Stimulated activated naive B cell treated with anti-CD40 and anti-IgM and Interleukin-4, amounts not matched to agents 10 μg/mL and 1 μg/mL and 100 μg/mL, for 72 hours (primary cell): Measurements from ENCODE around the gene RP2.

Source experiments
- ATAC-seq, 2 donors: fragments of 150-1000 bp; cut with Tn5 transposase; replicated peaks; 2 replicates each; pipeline ENCODE4 v1.10.0; 2021; ENCODE audit warnings: moderate library complexity in 1 of 2
- DNase-seq: peaks from one replicate; pipeline ENCODE4 v3.0.0; 2021
- H3K27ac Mint-ChIP-seq: one replicate; pipeline ENCODE4 v1.8.0; 2022; ENCODE audit warnings: mild to moderate bottlenecking, mixed read lengths
- H3K27me3 Mint-ChIP-seq, 2 donors: one replicate each; pipeline ENCODE4 v1.8.0; 2022; ENCODE audit warnings: mixed read lengths in 2 of 2
- H3K36me3 Mint-ChIP-seq, 2 donors: one replicate each; pipeline ENCODE4 v1.8.0; 2022; ENCODE audit warnings: mixed read lengths in 2 of 2, mild to moderate bottlenecking in 1 of 2
- H3K4me1 Mint-ChIP-seq, 2 donors: one replicate each; pipeline ENCODE4 v1.8.0; 2022; ENCODE audit warnings: mixed read lengths in 2 of 2, mild to moderate bottlenecking in 1 of 2
- H3K4me3 Mint-ChIP-seq, 2 donors: one replicate each; pipeline ENCODE4 v1.8.0; 2022; ENCODE audit warnings: mild to moderate bottlenecking in 2 of 2, mixed read lengths in 2 of 2, moderate library complexity in 1 of 2
- H3K9me3 Mint-ChIP-seq, 2 donors: one replicate each; pipeline ENCODE4 v1.8.0; 2022; ENCODE audit warnings: mixed read lengths in 2 of 2, mild to moderate bottlenecking in 1 of 2

Gene RP2

GRCh38 chrX:46836701-46837557 lies at the start of gene RP2:
TSS of gene RP2 (plus strand) at chrX:46837043. CDS start at chrX:46837101, 58 bp downstream.
- Mint-ChIP-seq H3K4me3 (peak within 1 kb of the TSS; percentile 95 to 98), H3K9me3 (peaks cover 0 to 3% of the 10 kb centered on the region in 2 donors), H3K36me3 (no peaks in the 10 kb centered on the region), H3K27me3 (peaks cover 0 to 4% of the 10 kb centered on the region in 2 donors), H3K4me1 (peaks cover 8 to 25% of the 10 kb centered on the region in 2 donors), H3K27ac (peak within 1 kb of the TSS; percentile 97)
- peak; percentile 95 for ATAC-seq
- peak; percentile 85 for DNase-seq

GRCh38 chrX:46788902-46789301 lies 47.9 kb upstream of the RP2 start:
- H3K9me3 Mint-ChIP-seq, result no peaks in the 10 kb centered on the region
- DNase-seq (no peak), ATAC-seq (no peak)
- H3K4me3 Mint-ChIP-seq, result no peak overlapping the region
- H3K36me3 Mint-ChIP-seq, result no peaks in the 10 kb centered on the region
- H3K27ac Mint-ChIP-seq, result no peak overlapping the region
- H3K27me3 Mint-ChIP-seq, result peaks cover 0 to 4% of the 10 kb centered on the region in 2 donors
- H3K4me1 Mint-ChIP-seq, result peaks cover 11% of the 10 kb centered on the region in 2 donors

- no peaks in the 10 kb centered on the region for H3K27me3 Mint-ChIP-seq
- H3K27ac Mint-ChIP-seq, result peak overlapping the region; percentile 31
- peaks cover 11 to 16% of the 10 kb centered on the region in 2 donors for H3K4me1 Mint-ChIP-seq
- ATAC-seq, result peak; percentile 83 to 85
- H3K4me3 Mint-ChIP-seq, result peak overlapping the region; percentile 10 to 61
- no peaks in the 10 kb centered on the region for H3K9me3 Mint-ChIP-seq
- no peak for DNase-seq
- no peaks in the 10 kb centered on the region for H3K36me3 Mint-ChIP-seq
Measured at GRCh38 chrX:46791927-46792809, 44.7 kb upstream of the RP2 start.

- H3K27me3 Mint-ChIP-seq, result no peaks in the 10 kb centered on the region
Measured at GRCh38 chrX:46792810-46793188, 44.0 kb upstream of the RP2 start.

GRCh38 chrX:46793386-46794143 lies 43.3 kb upstream of the RP2 start:
- Mint-ChIP-seq H3K27ac (no peak overlapping the region), H3K9me3 (no peaks in the 10 kb centered on the region), H3K36me3 (no peaks in the 10 kb centered on the region), H3K27me3 (no peaks in the 10 kb centered on the region), H3K4me3 (no peak overlapping the region), H3K4me1 (peaks cover 11 to 16% of the 10 kb centered on the region in 2 donors)
- DNase-seq (no peak), ATAC-seq (no peak)

More at GRCh38 chrX:46792810-46793188, 44.0 kb upstream of the RP2 start:
- DNase-seq (no peak), ATAC-seq (peak in 1 of 2 donors; percentile 44)
- Mint-ChIP-seq H3K4me1 (peaks cover 11 to 16% of the 10 kb centered on the region in 2 donors), H3K27ac (peak overlapping the region; percentile 14), H3K4me3 (peak overlapping the region; percentile 10 to 61), H3K9me3 (no peaks in the 10 kb centered on the region), H3K36me3 (no peaks in the 10 kb centered on the region)

- H3K27me3 Mint-ChIP-seq, result peaks cover 0 to 4% of the 10 kb centered on the region in 2 donors
- H3K9me3 Mint-ChIP-seq, result no peaks in the 10 kb centered on the region
- no peaks in the 10 kb centered on the region for H3K36me3 Mint-ChIP-seq
- no peak overlapping the region for H3K4me3 Mint-ChIP-seq
- ATAC-seq, result peak; percentile 74 to 80
- peaks cover 11 to 15% of the 10 kb centered on the region in 2 donors for H3K4me1 Mint-ChIP-seq
- H3K27ac Mint-ChIP-seq, result no peak overlapping the region
- DNase-seq, result peak; percentile 57
Measured at GRCh38 chrX:46796574-46797191, 40.2 kb upstream of the RP2 start.

- no peak for DNase-seq
- Mint-ChIP-seq H3K9me3 (no peaks in the 10 kb centered on the region), H3K4me1 (no peaks in the 10 kb centered on the region), H3K27me3 (peaks cover 0 to 4% of the 10 kb centered on the region in 2 donors), H3K4me3 (no peak overlapping the region), H3K36me3 (no peaks in the 10 kb centered on the region), H3K27ac (no peak overlapping the region)
- ATAC-seq, result no peak
Measured at GRCh38 chrX:46803140-46803539, 33.7 kb upstream of the RP2 start.

GRCh38 chrX:46805270-46805669 lies 31.6 kb upstream of the RP2 start:
- ATAC-seq (no peak), DNase-seq (no peak)
- no peaks in the 10 kb centered on the region for H3K36me3 Mint-ChIP-seq
- H3K4me1 Mint-ChIP-seq, result no peaks in the 10 kb centered on the region
- H3K4me3 Mint-ChIP-seq, result no peak overlapping the region
- H3K27ac Mint-ChIP-seq, result no peak overlapping the region
- peaks cover 4 to 5% of the 10 kb centered on the region in 2 donors for H3K27me3 Mint-ChIP-seq
- H3K9me3 Mint-ChIP-seq, result peaks cover 0 to under 1% of the 10 kb centered on the region in 2 donors

GRCh38 chrX:46811121-46811520 lies 25.7 kb upstream of the RP2 start:
- no peaks in the 10 kb centered on the region for H3K4me1 Mint-ChIP-seq

GRCh38 chrX:46812445-46812844 lies 24.4 kb upstream of the RP2 start:
- Mint-ChIP-seq H3K4me1 (no peaks in the 10 kb centered on the region), H3K27me3 (peaks cover 0 to 17% of the 10 kb centered on the region in 2 donors), H3K4me3 (no peak overlapping the region), H3K36me3 (no peaks in the 10 kb centered on the region), H3K9me3 (peaks cover 0 to 3% of the 10 kb centered on the region in 2 donors), H3K27ac (no peak overlapping the region)
- ATAC-seq, result no peak
- DNase-seq, result no peak

More at GRCh38 chrX:46811121-46811520, 25.7 kb upstream of the RP2 start:
- no peak overlapping the region for H3K4me3 Mint-ChIP-seq
- H3K9me3 Mint-ChIP-seq, result peaks cover 0 to 3% of the 10 kb centered on the region in 2 donors
- no peaks in the 10 kb centered on the region for H3K36me3 Mint-ChIP-seq
- DNase-seq (no peak), ATAC-seq (no peak)
- no peak overlapping the region for H3K27ac Mint-ChIP-seq
- H3K27me3 Mint-ChIP-seq, result peaks cover 0 to 17% of the 10 kb centered on the region in 2 donors

- peaks cover 0 to 13% of the 10 kb centered on the region in 2 donors for H3K27me3 Mint-ChIP-seq
- peaks cover 0 to 3% of the 10 kb centered on the region in 2 donors for H3K9me3 Mint-ChIP-seq
- H3K4me1 Mint-ChIP-seq, result no peaks in the 10 kb centered on the region
- H3K4me3 Mint-ChIP-seq, result no peak overlapping the region
- no peaks in the 10 kb centered on the region for H3K36me3 Mint-ChIP-seq
- ATAC-seq (no peak), DNase-seq (no peak)
- no peak overlapping the region for H3K27ac Mint-ChIP-seq
Measured at GRCh38 chrX:46814966-46815365, 21.9 kb upstream of the RP2 start.

GRCh38 chrX:46819136-46819535 lies 17.7 kb upstream of the RP2 start:
- Mint-ChIP-seq H3K27ac (no peak overlapping the region), H3K9me3 (peaks cover 6 to 10% of the 10 kb centered on the region in 2 donors), H3K36me3 (peaks cover 0 to 2% of the 10 kb centered on the region in 2 donors), H3K27me3 (no peaks in the 10 kb centered on the region), H3K4me1 (no peaks in the 10 kb centered on the region), H3K4me3 (no peak overlapping the region)
- DNase-seq (no peak), ATAC-seq (no peak)

- Mint-ChIP-seq H3K27me3 (no peaks in the 10 kb centered on the region), H3K4me1 (no peaks in the 10 kb centered on the region), H3K9me3 (peaks cover 6 to 10% of the 10 kb centered on the region in 2 donors), H3K36me3 (peaks cover 0 to 2% of the 10 kb centered on the region in 2 donors), H3K27ac (no peak overlapping the region), H3K4me3 (no peak overlapping the region)
- ATAC-seq, result no peak
- no peak for DNase-seq
Measured at GRCh38 chrX:46820391-46821100, 16.3 kb upstream of the RP2 start.
